GM12892 (cell line): ENCODE measurements around the gene MAP3K5.

Source experiments
- POLR2A ChIP-seq: IDR thresholded peaks from 2 replicates; pipeline ENCODE4 v1.6.1; 2011; ENCODE audit warnings: low read depth, low read length, control low read depth
- POLR2AphosphoS5 ChIP-seq: IDR thresholded peaks from 2 replicates; pipeline ENCODE4 v1.6.1; 2011; ENCODE audit warnings: low read depth, low read length, control low read depth
- TAF1 ChIP-seq: IDR thresholded peaks from 2 replicates; pipeline ENCODE4 v1.6.1; 2011; ENCODE audit warnings: low read depth, mild to moderate bottlenecking, control low read depth, low read length, borderline replicate concordance

GRCh38 chr6:136552054-136552453, 240.2 kb downstream of the MAP3K5 start:
- TF ChIP-seq TAF1: no peak
- no peak for TF ChIP-seq POLR2AphosphoS5
- no peak for TF ChIP-seq POLR2A
